Prostate gland (tissue), 2 donors: ENCODE measurements around the gene ITPRID2.

Source experiments
- CTCF ChIP-seq, 4 experiments: fragments of 200-600 bp in 2 of 4; fragments of 450-650 bp in 2 of 4; sonication (generic) in 2 of 4; IDR thresholded peaks; 1 replicate in 3 of 4; 2 replicates in 1 of 4; pipeline ENCODE4 v1.5.1; 2016 to 2019; ENCODE audit warnings: antibody characterized with exemption in 4 of 4, mild to moderate bottlenecking in 2 of 4, moderate library complexity in 2 of 4
- POLR2A ChIP-seq: fragments of 450-650 bp; IDR thresholded peaks from one replicate; pipeline ENCODE4 v1.6.1; 2016; ENCODE audit warnings: antibody characterized with exemption, mild to moderate bottlenecking

- TF ChIP-seq CTCF (IDR thresholded peaks at IDR 0.05) (no peak), POLR2A (no peak)
Observed at GRCh38 chr2:181892799-181893435, 1.4 kb downstream of the ITPRID2 start.
